Esophagus squamous epithelium (tissue), 4 donors: ENCODE data around the gene GRB14.

Experiments used
- CTCF ChIP-seq, 6 experiments: fragments of 450-650 bp in 4 of 6; fragments of 200-600 bp in 2 of 6; sonication (generic) in 2 of 6; IDR thresholded peaks; one replicate each; pipeline ENCODE4 v1.5.1; 2016 to 2019; ENCODE audit warnings: antibody characterized with exemption in 6 of 6, mild to moderate bottlenecking in 4 of 6, moderate library complexity in 4 of 6
- POLR2A ChIP-seq, 4 donors: fragments of 450-650 bp; IDR thresholded peaks; one replicate each; pipeline ENCODE4 v1.6.1; 2017; ENCODE audit warnings: antibody characterized with exemption in 4 of 4, mild to moderate bottlenecking in 4 of 4, moderate library complexity in 3 of 4

- TF ChIP-seq CTCF (IDR thresholded peaks at IDR 0.05) (no peak), POLR2A (IDR thresholded peaks at IDR 0.05) (no peak)
Measured at GRCh38 chr2:164515030-164515429, 106.3 kb downstream of the GRB14 start.
